Uterus (tissue), 4 donors: ENCODE results near the gene GALNT13. TPM values are rescaled to one million over a fixed set of nuclear protein-coding genes. Genes with fewer than 3 reads are reported as not detected.

Experiments
- DNase-seq, 2 donors: peaks; one replicate each; pipeline ENCODE4 v3.0.0-alpha.2; 2019 to 2020
- H3K27ac ChIP-seq, 2 donors: fragments of 200-600 bp; sonication (generic); 1 replicate in 1 of 2; 2 replicates in 1 of 2; pipeline ENCODE4 v1.5.1; 2016 to 2018
- H3K27me3 ChIP-seq, 2 donors: fragments of 200-600 bp; sonication (generic); one replicate each; pipeline ENCODE4 v1.5.1; 2018 to 2019; ENCODE audit warnings: control low read depth in 1 of 2
- H3K36me3 ChIP-seq, 2 donors: fragments of 200-600 bp; sonication (generic); one replicate each; pipeline ENCODE4 v1.5.1; 2019; ENCODE audit warnings: control low read depth in 1 of 2
- H3K4me1 ChIP-seq, 2 donors: fragments of 200-600 bp; sonication (generic); one replicate each; pipeline ENCODE4 v1.5.1; 2018 to 2019; ENCODE audit warnings: control low read depth in 1 of 2
- H3K4me3 ChIP-seq, 2 donors: fragments of 200-600 bp; sonication (generic); 1 replicate in 1 of 2; 2 replicates in 1 of 2; pipeline ENCODE4 v1.5.1; 2018 to 2019; ENCODE audit warnings: mild to moderate bottlenecking in 1 of 2
- H3K9me3 ChIP-seq, 2 donors: fragments of 200-600 bp; sonication (generic); one replicate each; pipeline ENCODE4 v1.5.1; 2019; ENCODE audit warnings: control low read depth in 1 of 2
- CTCF ChIP-seq, 4 experiments: fragments of 200-600 bp in 2 of 4; fragments of 450-650 bp in 2 of 4; sonication (generic) in 2 of 4; IDR thresholded peaks; one replicate each; pipeline ENCODE4 v1.5.1; 2016 to 2019; ENCODE audit warnings: antibody characterized with exemption in 4 of 4, mild to moderate bottlenecking in 2 of 4, moderate library complexity in 1 of 4
- POLR2A ChIP-seq, 2 donors: fragments of 450-650 bp; IDR thresholded peaks; one replicate each; pipeline ENCODE4 v1.6.1; 2016; ENCODE audit warnings: antibody characterized with exemption in 2 of 2, mild to moderate bottlenecking in 1 of 2, moderate library complexity in 1 of 2
- intact Hi-C: fragments of 100-400 bp; cut with DNase I; formaldehyde crosslinking; loops from one replicate; pipeline ENCODE4 v1.15.1; 2023; ENCODE audit warnings: low total_unique reads
- total RNA-seq, 4 donors: library from RNA; depleted of rRNA in 3 of 4; stranded (reverse); fragments of >200 nt in 3 of 4; gene quantifications; one replicate each; pipeline versions ENCODE4 v1.1.0 to v1.2.4, GENCODE V29; 2014 to 2023
- donor health status: DM: yes; HTN: yes; CAD: no.

Gene GALNT13
- total RNA-seq, 4 donors from 2014 or later, result 0.29 to 16.5 (median 4.1) TPM; not detected in 1

DNA sequence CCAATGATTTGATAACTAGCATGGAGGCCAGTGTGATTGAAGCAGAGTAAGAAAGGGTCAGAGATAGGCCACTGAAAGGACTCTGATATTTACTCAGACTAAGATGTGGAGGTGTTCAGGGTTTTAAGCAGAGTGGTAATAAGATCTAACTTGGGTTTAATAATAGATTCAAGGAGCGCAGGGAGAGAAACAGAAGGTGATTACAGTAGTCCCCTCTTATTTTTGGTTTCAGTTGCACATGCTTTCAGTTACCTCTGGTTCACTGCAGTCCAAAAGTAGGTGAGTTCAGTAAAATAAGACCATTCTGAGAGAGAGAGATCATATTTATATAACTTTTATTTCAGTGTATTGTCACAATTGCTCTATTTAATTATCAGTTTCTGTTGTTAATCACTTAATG is 13.5 kb upstream of the GALNT13 start:
- Histone ChIP-seq H3K9me3 (no peaks in the 10 kb centered on the region), H3K4me3 (no peak overlapping the region), H3K27ac (no peak overlapping the region), H3K4me1 (no peaks in the 10 kb centered on the region), H3K36me3 (no peaks in the 10 kb centered on the region), H3K27me3 (no peaks in the 10 kb centered on the region)
- TF ChIP-seq CTCF (IDR thresholded peaks at IDR 0.05) (no peak), POLR2A (IDR thresholded peaks at IDR 0.05) (no peak)
- intact Hi-C loops, result no loop called here
- DNase-seq, result no peak

DNA sequence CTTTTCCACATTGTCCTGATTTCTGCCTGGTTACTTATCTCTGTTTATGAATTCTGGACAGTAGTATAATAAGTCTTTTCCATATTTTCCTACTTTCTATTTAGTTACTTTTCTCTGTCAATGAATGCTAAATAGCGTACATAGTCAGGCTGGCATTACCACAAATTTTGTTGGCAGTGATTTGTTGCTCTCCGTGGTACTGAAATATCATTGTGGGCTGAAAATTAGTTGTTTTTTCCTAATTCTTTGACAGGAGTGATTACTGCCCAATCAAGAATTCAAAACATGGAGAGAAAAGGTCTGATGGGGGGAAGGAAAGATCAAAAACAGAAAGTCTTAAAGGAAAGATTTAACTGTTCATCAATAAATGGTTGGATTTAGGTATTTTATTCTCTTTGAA is 7.7 kb upstream of the GALNT13 start:
- no peak for TF ChIP-seq POLR2A (IDR thresholded peaks at IDR 0.05)
- no peak for TF ChIP-seq CTCF (IDR thresholded peaks at IDR 0.05)

GRCh38 chr2:153866595-153866994 is 5.1 kb upstream of the GALNT13 start:
- Histone ChIP-seq H3K4me1 (no peaks in the 10 kb centered on the region), H3K36me3 (no peaks in the 10 kb centered on the region), H3K9me3 (no peaks in the 10 kb centered on the region), H3K27me3 (no peaks in the 10 kb centered on the region), H3K4me3 (no peak overlapping the region), H3K27ac (no peak overlapping the region)
- intact Hi-C loops, result no loop called here
- DNase-seq, result no peak
- TF ChIP-seq POLR2A (IDR thresholded peaks at IDR 0.05) (no peak), CTCF (IDR thresholded peaks at IDR 0.05) (no peak)

More for the DNA sequence above, 7.7 kb upstream of the GALNT13 start:
- Histone ChIP-seq H3K27me3 (no peaks in the 10 kb centered on the region), H3K36me3 (no peaks in the 10 kb centered on the region), H3K4me3 (no peak overlapping the region), H3K9me3 (no peaks in the 10 kb centered on the region), H3K4me1 (no peaks in the 10 kb centered on the region), H3K27ac (no peak overlapping the region)
- DNase-seq, result no peak
- intact Hi-C loops, result no loop called here

DNA sequence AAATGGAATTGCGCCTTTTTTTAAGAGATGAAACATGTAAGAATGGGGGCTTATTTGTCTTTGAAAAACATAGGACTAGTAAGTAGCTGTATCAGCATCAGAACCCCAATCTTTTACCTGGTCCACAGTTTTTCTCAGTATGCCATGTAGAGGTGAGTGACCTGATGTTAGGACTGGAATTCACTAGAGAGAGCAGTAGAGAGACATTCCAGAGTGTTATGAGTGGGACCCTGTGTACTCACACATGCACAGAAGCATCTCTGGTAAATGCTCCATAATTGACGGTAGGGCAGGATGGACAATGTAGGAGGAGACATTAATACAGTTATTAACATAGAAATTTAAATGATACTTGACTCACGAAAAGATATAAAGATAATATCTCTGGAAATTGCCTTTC is 1.4 kb upstream of the GALNT13 start:
- no peak for DNase-seq
- H3K9me3 ChIP-seq, result no peaks in the 10 kb centered on the region
- no peaks in the 10 kb centered on the region for H3K27me3 ChIP-seq
- no peak overlapping the region for H3K27ac ChIP-seq
- no peak for TF ChIP-seq POLR2A (IDR thresholded peaks at IDR 0.05)
- TF ChIP-seq CTCF (IDR thresholded peaks at IDR 0.05), result no peak
- no peak overlapping the region for H3K4me3 ChIP-seq
- no peaks in the 10 kb centered on the region for H3K4me1 ChIP-seq
- intact Hi-C loops, result no loop called here
- H3K36me3 ChIP-seq, result no peaks in the 10 kb centered on the region

- intact Hi-C loops, result no loop called here
- H3K27ac ChIP-seq, result no peak overlapping the region
- no peaks in the 10 kb centered on the region for H3K27me3 ChIP-seq
- no peaks in the 10 kb centered on the region for H3K9me3 ChIP-seq
- no peaks in the 10 kb centered on the region for H3K4me1 ChIP-seq
- H3K36me3 ChIP-seq, result no peaks in the 10 kb centered on the region
- TF ChIP-seq CTCF (IDR thresholded peaks at IDR 0.05) (no peak), POLR2A (IDR thresholded peaks at IDR 0.05) (no peak)
- H3K4me3 ChIP-seq, result no peak overlapping the region
- DNase-seq, result no peak
These were observed 759 bp downstream of the GALNT13 start for GRCh38 chr2:153872311-153873051.
